NB4 (cell line): Measurements from ENCODE around the gene WNT7A.

Experiments
- DNase-seq: peaks from one replicate; pipeline ENCODE4 v3.0.0; 2010; ENCODE audit warnings: low read depth
- H3K4me3 ChIP-seq: one replicate; pipeline ENCODE4 v1.5.1; 2011; ENCODE audit warnings: mild to moderate bottlenecking, low read depth, low read length, moderate library complexity
- CTCF ChIP-seq: IDR thresholded peaks from one replicate; pipeline ENCODE4 v1.5.1; 2012; ENCODE audit warnings: low read depth, low read length
- MAX ChIP-seq: IDR thresholded peaks from 2 replicates; pipeline ENCODE4 v1.6.1; 2011; ENCODE audit warnings: low read depth, low read length
- MYC ChIP-seq: IDR thresholded peaks from 2 replicates; pipeline ENCODE4 v1.6.1; 2011; ENCODE audit warnings: low read depth, low read length
- POLR2A ChIP-seq: IDR thresholded peaks from 2 replicates; pipeline ENCODE4 v1.6.1; 2011; ENCODE audit warnings: mild to moderate bottlenecking; ENCODE audit not compliant: insufficient read length; ENCODE audit errors: extremely low read depth

Gene WNT7A

GRCh38 chr3:13790376-13791197 lies 89.3 kb downstream of the WNT7A start:
- DNase-seq = no peak
- TF ChIP-seq MYC (no peak), MAX (no peak), CTCF (no peak), POLR2A (no peak)
- H3K4me3 ChIP-seq = no peak overlapping the region

DNA sequence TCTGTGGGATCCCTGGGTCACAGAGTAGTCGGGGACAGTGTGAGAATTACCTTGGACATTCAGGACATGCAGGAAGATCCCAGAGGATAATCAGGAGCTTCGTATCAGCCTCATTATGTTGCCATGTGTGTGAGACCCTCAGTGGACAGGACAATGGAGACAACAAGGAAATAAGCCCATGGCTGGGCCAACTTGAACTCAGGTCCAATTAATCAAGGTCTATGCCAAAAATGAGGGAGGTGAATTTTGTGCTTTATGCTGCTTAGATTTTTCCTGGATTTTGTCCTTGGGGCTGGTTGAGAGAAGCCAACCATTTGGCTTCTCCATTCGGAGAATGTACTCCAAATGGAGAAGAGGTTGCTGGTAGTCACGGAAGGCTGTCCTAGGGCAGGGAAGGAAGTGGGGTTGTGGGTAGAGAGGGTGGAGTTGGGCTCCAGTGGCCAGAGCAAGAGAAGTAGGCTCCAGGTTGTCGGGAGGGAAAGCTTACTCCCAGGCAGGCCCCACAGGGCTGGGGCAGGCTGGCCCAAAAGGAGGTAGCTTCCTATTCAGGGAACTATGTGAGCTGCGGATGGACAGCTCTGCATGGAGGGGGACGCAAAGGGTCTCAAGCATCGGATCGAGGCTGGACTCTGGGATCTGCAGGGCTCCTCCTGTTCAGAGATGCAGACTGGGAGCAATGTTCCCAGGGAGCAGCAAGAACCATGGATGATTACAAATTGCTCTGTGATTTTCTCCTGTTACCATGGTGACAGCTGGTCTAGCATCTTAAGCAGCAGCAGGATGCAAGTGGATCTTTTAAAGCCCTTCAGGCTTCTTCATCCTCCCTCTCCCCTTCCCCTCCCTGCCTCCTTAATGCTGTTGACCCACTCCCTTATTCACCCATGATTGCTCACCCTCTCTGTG lies 91.1 kb downstream of the WNT7A start:
- TF ChIP-seq POLR2A (no peak), CTCF (no peak), MAX (no peak), MYC (no peak)
- no peak for DNase-seq
- no peak overlapping the region for H3K4me3 ChIP-seq

GRCh38 chr3:13787533-13788132 lies 92.2 kb downstream of the WNT7A start:
- no peak for DNase-seq
- TF ChIP-seq CTCF = no peak
- H3K4me3 ChIP-seq = no peak overlapping the region

GRCh38 chr3:13786811-13787210 lies 93.1 kb downstream of the WNT7A start:
- TF ChIP-seq MAX = no peak
- TF ChIP-seq MYC = no peak
- TF ChIP-seq POLR2A = no peak
- TF ChIP-seq CTCF = no peak
- no peak overlapping the region for H3K4me3 ChIP-seq

DNA sequence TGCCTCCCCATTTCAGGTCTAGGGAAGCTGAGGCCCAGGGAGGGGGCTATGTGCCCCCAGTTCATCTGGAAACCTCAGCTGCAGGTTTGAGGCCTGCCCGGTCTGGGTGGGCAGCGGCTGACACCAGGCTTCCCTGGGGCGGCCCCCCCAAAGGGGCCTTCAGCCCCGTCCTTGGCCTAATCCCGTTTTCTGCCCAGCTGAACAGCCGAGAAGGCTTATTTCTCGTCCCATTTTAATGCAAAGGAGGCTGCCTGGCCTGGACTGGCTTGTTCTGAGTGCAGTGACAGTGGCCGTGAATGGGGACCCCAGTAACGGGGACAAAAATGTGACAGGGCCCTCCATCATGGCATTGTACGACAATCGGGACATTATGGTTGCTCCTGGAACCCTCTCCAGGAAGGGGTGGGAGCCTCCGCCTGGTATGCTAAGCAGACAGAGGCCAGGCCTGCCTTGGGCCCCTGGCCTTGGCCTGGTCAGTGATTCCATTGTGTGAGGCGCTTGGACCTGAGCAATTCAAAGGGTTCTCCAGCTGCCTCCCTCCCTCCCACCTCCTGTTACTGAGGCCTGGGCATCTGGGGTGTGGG lies 93.9 kb downstream of the WNT7A start:
- H3K4me3 ChIP-seq = no peak overlapping the region
- no peak for DNase-seq
- TF ChIP-seq MAX = no peak
- TF ChIP-seq MYC = no peak
- no peak for TF ChIP-seq POLR2A
- TF ChIP-seq CTCF = no peak

More at GRCh38 chr3:13786811-13787210, 93.1 kb downstream of the WNT7A start:
- no peak for DNase-seq
